NT2/D1 (cell line): ENCODE data around the gene SLC66A2.

ENCODE experiments used
- DNase-seq: peaks from one replicate; pipeline ENCODE4 v3.0.0-alpha.2; 2011; ENCODE audit warnings: low read depth, low spot score
- H3K27me3 ChIP-seq: 2 replicates; pipeline ENCODE4 v1.6.0; 2011; ENCODE audit warnings: mild to moderate bottlenecking; ENCODE audit not compliant: insufficient read length, insufficient read depth
- H3K36me3 ChIP-seq: 2 replicates; pipeline ENCODE4 v1.6.1; 2011; ENCODE audit warnings: mild to moderate bottlenecking, low read length, mixed read lengths; ENCODE audit not compliant: insufficient read depth, insufficient read length
- H3K4me1 ChIP-seq: 2 replicates; pipeline ENCODE4 v1.5.1; 2011; ENCODE audit not compliant: insufficient read depth, insufficient read length
- H3K4me3 ChIP-seq: 2 replicates; pipeline ENCODE4 v1.5.1; 2011; ENCODE audit warnings: low read depth; ENCODE audit not compliant: insufficient read length
- H3K9ac ChIP-seq: 2 replicates; pipeline ENCODE4 v1.6.0; 2011; ENCODE audit warnings: low read depth; ENCODE audit not compliant: insufficient read length
- H3K9me3 ChIP-seq: 2 replicates; pipeline ENCODE4 v1.5.1; 2011; ENCODE audit warnings: mild to moderate bottlenecking, low read length; ENCODE audit not compliant: insufficient read depth
- SUZ12 ChIP-seq: IDR thresholded peaks from 2 replicates; pipeline ENCODE4 v1.6.1; 2011; ENCODE audit not compliant: insufficient read length, insufficient read depth; ENCODE audit errors: extremely low read depth
- YY1 ChIP-seq: IDR thresholded peaks from 2 replicates; pipeline ENCODE4 v1.6.1; 2011; ENCODE audit not compliant: insufficient read length, insufficient read depth
- ZNF274 ChIP-seq: IDR thresholded peaks from 2 replicates; pipeline ENCODE4 v1.6.1; 2011; ENCODE audit warnings: mild to moderate bottlenecking, low read depth, low read length

SLC66A2 gene

DNA sequence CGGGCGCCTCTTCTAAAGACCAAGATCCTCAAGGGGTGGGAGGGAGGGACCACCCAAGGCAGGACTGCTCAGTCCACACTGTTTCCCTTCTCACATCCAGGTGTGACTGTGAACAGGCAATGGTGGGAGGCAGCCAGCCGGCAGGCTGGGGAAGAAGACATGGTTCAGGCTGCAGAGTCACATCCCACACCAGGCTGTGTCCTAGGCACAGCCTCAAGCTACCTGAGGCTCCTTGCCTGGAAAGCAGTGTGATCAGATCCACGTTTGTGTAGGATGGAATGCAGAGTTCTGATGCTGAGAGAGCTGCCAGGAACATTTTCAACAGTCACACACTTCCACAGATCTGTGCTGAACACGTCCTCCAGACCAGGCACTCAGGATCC lies 16.4 kb downstream of the SLC66A2 start:
- DNase-seq: no peak
- Histone ChIP-seq H3K36me3 (peaks cover 9% of the 10 kb centered on the region), H3K9ac (no peak overlapping the region), H3K9me3 (peaks cover 33% of the 10 kb centered on the region), H3K4me3 (no peak overlapping the region), H3K27me3 (no peaks in the 10 kb centered on the region), H3K4me1 (peaks cover 2% of the 10 kb centered on the region)
- no peak for TF ChIP-seq YY1
- no peak for TF ChIP-seq SUZ12
- TF ChIP-seq ZNF274: no peak

DNA sequence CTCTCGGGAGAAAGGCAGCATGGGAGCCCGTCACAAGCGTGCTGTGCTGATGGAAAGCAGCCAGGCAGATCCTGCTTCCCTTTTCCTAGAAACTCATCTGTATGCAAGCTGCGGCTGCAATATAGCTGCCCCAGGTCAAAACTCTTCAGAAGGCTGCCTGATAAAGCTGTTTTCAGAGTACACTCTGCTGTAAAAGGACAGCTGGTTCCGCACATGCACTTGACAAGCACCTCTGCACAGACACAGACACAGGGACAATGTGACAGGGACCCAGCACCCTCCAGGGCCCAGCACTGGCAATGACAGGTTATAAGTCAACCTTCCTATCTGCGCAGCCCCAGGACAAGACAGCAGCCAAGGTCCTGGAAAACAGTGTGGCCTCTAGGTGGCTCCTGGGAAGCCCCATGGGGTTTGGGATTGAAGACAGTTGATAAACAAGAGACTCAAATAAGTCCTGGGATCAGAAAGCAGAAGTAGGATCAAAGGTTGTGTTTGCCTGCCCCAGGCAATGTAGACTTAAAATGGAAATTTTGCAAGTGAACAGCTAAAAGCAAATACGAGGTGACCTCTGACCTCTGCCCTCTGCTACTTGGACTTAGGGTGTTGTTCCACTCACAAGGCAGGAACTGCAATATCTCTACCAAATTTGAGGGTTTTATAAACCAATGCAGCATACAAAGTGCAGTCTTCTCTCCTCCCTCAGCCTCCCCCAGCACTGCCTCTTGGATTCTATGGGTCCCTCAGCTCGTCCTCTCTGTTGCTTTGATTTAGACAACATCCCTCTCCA lies 16.9 kb downstream of the SLC66A2 start:
- H3K4me1 ChIP-seq: peaks cover 2% of the 10 kb centered on the region
- H3K36me3 ChIP-seq: peaks cover 8% of the 10 kb centered on the region
- H3K4me3 ChIP-seq: no peak overlapping the region
- no peak overlapping the region for H3K9ac ChIP-seq
- H3K27me3 ChIP-seq: no peaks in the 10 kb centered on the region
- peaks cover 39% of the 10 kb centered on the region for H3K9me3 ChIP-seq
- TF ChIP-seq SUZ12: no peak
- TF ChIP-seq ZNF274: no peak
- TF ChIP-seq YY1: no peak
- no peak for DNase-seq

DNA sequence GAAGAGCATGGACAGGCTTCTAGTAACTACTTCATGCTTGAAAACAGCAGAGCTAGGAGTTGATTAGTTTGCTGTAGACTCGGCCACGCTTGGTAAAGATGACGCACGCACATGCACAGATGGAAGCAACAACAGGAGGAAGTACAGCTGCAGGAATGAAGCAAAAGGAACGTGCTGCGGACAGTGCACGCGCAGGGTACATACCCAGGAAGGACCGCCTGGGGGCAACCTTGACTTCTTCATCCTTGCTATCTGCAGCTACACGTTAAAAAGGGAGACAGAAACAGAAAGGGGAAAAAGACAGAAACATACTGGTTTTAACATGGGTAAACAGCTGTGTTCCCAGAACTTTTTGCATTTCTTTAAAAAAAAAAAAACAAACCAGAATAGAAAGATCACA lies 17.7 kb downstream of the SLC66A2 start:
- H3K27me3 ChIP-seq: no peaks in the 10 kb centered on the region
- H3K9me3 ChIP-seq: peaks cover 45% of the 10 kb centered on the region
- H3K4me3 ChIP-seq: no peak overlapping the region
- DNase-seq: no peak
- H3K4me1 ChIP-seq: peaks cover 2% of the 10 kb centered on the region
- TF ChIP-seq SUZ12 (no peak), ZNF274 (no peak), YY1 (no peak)
- peaks cover 8% of the 10 kb centered on the region for H3K36me3 ChIP-seq
- no peak overlapping the region for H3K9ac ChIP-seq

DNA sequence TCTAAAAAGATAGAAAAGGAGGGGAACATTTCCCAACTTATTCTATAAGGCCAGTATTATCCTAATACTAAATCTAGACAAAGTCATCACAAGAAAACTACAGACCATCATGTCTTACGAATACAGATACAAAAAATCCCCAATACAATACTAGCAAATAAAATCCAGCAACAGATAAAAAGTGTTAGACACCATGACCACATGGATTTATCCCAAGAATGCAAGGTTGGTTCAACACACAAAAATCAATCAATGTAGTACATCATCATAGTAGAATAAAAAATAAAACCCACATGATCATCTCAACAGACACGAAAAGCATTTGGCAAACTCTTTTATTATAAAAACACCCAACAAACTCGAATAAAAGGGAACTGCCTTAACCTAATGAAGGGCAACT lies 18.5 kb downstream of the SLC66A2 start:
- Histone ChIP-seq H3K9ac (no peak overlapping the region), H3K4me1 (peaks cover 2% of the 10 kb centered on the region), H3K9me3 (peaks cover 45% of the 10 kb centered on the region), H3K4me3 (no peak overlapping the region), H3K36me3 (peaks cover 8% of the 10 kb centered on the region), H3K27me3 (no peaks in the 10 kb centered on the region)
- DNase-seq: no peak
- TF ChIP-seq YY1 (no peak), SUZ12 (no peak), ZNF274 (no peak)

DNA sequence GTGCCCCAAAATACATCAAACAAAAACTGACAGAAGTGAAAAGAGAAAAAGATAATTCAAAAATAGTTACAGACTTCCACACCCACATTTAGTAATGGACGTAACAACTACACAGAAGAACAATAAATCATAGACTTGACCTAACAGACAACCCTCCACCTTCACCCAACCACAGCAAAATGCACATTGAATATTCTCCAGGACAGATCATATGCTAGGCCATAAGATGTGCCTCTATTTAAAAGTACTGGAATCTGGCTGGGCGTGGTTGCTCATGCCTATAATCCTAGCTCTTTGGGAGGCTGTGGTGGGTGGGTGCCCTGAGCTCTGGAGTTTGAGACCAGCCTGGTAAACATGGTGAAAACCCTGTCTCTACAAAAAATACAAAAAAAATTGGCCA lies 20.0 kb downstream of the SLC66A2 start:
- no peak for TF ChIP-seq SUZ12
- no peak for TF ChIP-seq YY1
- TF ChIP-seq ZNF274: no peak
- peaks cover 8% of the 10 kb centered on the region for H3K36me3 ChIP-seq
- H3K4me3 ChIP-seq: no peak overlapping the region
- no peak overlapping the region for H3K9ac ChIP-seq
- no peak for DNase-seq
- no peaks in the 10 kb centered on the region for H3K27me3 ChIP-seq
- H3K9me3 ChIP-seq: peaks cover 45% of the 10 kb centered on the region
- H3K4me1 ChIP-seq: peaks cover 5% of the 10 kb centered on the region

DNA sequence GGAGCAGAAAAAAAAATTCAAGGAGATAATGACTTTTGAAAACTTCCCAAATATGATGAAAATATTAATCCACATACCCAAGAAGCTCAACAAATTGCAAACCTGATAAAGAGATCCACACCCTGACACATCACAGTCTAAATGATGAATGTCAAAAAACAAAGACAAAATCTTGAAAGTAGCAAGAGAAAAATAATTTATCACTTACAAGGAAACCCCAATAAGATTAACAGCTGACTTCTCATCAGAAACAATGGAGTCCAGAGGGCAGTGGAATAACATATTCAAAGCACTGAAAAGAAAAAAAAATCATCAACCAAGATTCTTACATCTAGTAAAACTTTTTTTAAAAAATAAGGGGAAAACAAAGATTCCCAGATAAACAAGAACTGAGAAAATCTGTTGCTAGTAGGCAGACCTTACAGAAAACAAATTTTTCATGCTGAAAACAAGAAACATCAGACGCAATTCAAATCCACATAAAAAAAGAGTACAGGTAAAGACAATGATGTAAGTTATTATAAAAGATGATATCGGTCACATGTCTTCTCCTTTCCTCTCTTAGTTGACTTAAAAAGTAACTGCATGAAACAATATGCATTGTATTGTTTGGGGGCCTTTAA lies 21.3 kb downstream of the SLC66A2 start:
- DNase-seq: no peak
- Histone ChIP-seq H3K9ac (no peak overlapping the region), H3K36me3 (peaks cover 3% of the 10 kb centered on the region), H3K4me3 (no peak overlapping the region), H3K27me3 (no peaks in the 10 kb centered on the region), H3K4me1 (peaks cover 7% of the 10 kb centered on the region), H3K9me3 (peaks cover 45% of the 10 kb centered on the region)
- TF ChIP-seq SUZ12 (no peak), YY1 (no peak), ZNF274 (no peak)

DNA sequence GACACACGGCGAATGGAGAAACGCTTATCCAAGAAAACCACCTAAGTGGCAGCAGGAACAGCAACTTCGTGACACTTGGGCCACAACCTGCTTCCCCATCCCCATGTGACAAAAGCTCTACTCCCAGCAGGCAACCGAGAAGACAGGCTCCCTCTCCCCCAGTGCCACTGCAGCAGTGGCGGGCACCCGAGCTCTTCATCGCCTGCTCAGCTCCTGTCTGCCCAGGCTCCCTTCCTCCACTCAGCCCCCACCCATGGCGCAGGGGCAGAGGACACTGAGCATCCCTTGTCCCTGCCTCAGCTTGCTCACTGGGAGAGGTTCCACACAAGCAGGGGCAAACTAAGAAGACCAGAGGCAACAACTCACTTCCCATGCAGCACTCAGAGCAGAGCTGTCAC lies 22.9 kb downstream of the SLC66A2 start:
- no peak for TF ChIP-seq SUZ12
- no peak for TF ChIP-seq ZNF274
- TF ChIP-seq YY1: no peak
- H3K9ac ChIP-seq: no peak overlapping the region
- no peak overlapping the region for H3K4me3 ChIP-seq
- peaks cover 44% of the 10 kb centered on the region for H3K9me3 ChIP-seq
- H3K36me3 ChIP-seq: peaks cover 12% of the 10 kb centered on the region
- no peaks in the 10 kb centered on the region for H3K27me3 ChIP-seq
- no peak for DNase-seq
- peaks cover 5% of the 10 kb centered on the region for H3K4me1 ChIP-seq
